H1 (cell line): ENCODE results near the gene KIR2DL1.

Source experiments
- BRCA1 ChIP-seq: IDR thresholded peaks from 2 replicates; pipeline ENCODE4 v1.6.1; 2012; ENCODE audit warnings: low read depth, low read length, improper control_type of control experiment
- CTCF ChIP-seq, 3 experiments: IDR thresholded peaks; 1 replicate in 2 of 3; 2 replicates in 1 of 3; pipeline versions ENCODE4 v1.5.1 to v1.6.1; 2011; ENCODE audit warnings: low read length in 3 of 3, mild to moderate bottlenecking in 3 of 3, inconsistent platforms in 2 of 3, low read depth in 1 of 3, moderate library complexity in 1 of 3; ENCODE audit not compliant: insufficient read depth in 1 of 3; ENCODE audit errors: control extremely low read depth in 1 of 3
- EP300 ChIP-seq, 2 experiments: IDR thresholded peaks; 1 replicate in 1 of 2; 2 replicates in 1 of 2; pipeline ENCODE4 v1.6.1; 2011 to 2012; ENCODE audit warnings: low read depth in 2 of 2, low read length in 2 of 2, mild to moderate bottlenecking in 2 of 2, borderline replicate concordance in 1 of 2, inconsistent platforms in 1 of 2, moderate library complexity in 1 of 2
- HDAC6 ChIP-seq: IDR thresholded peaks from one replicate; pipeline ENCODE4 v1.7.1; 2012; ENCODE audit warnings: low read depth, mild to moderate bottlenecking, inconsistent platforms, low read length, moderate library complexity
- RAD21 ChIP-seq, 2 experiments: IDR thresholded peaks in 1 of 2; conservative IDR thresholded peaks in 1 of 2; 2 replicates each; pipeline ENCODE4 v1.6.1; 2011; ENCODE audit warnings: low read depth in 2 of 2, low read length in 2 of 2, improper control_type of control experiment in 1 of 2, inconsistent platforms in 1 of 2, mild to moderate bottlenecking in 1 of 2, moderate library complexity in 1 of 2
- RXRA ChIP-seq: IDR thresholded peaks from 2 replicates; pipeline ENCODE4 v1.6.1; 2011; ENCODE audit warnings: low read depth, mild to moderate bottlenecking, low read length, moderate library complexity; ENCODE audit not compliant: insufficient read depth
- TAF1 ChIP-seq: IDR thresholded peaks from 2 replicates; pipeline ENCODE4 v1.6.1; 2011; ENCODE audit warnings: mild to moderate bottlenecking, low read depth, low read length

DNA sequence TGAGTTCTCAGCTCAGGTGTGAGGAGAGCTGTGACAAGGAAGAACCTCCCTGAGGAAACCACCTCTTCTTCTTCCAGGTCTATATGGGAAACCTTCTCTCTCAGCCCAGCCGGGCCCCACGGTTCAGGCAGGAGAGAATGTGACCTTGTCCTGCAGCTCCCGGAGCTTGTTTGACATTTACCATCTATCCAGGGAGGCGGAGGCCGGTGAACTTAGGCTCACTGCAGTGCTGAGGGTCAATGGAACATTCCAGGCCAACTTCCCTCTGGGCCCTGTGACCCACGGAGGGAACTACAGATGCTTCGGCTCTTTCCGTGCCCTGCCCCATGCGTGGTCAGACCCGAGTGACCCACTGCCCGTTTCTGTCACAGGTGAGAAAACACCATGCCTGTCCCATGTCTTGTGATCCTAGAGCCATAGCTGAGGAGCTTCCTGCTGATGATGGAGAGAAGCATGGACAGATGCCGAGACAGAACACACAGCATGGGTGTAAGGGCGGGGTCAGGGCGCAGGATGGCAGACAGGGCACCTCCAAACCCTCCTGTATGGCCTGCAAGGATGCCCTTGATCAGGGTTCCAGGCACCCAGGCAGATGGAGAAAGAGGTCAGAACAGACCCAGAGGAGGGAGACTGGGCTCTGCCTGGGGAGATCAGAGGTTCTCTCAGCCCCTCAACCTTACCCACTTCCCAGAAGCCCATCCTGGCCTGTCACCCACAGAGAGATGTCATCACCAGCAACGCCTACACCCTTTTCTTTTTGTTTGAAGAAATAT, 40.0 kb upstream of the KIR2DL1 start:
- TF ChIP-seq HDAC6, result no peak
- no peak for TF ChIP-seq CTCF (IDR thresholded peaks at IDR 0.05; ENCODE audit: control extremely low read depth in 1 of 3, insufficient read depth in 1 of 3, low read depth in 1 of 3, low read length in 3 of 3)
- no peak for TF ChIP-seq BRCA1
- no peak for TF ChIP-seq EP300 (IDR thresholded peaks at IDR 0.05; ENCODE audit: borderline replicate concordance in 1 of 2, low read depth in 2 of 2, low read length in 2 of 2)
- no peak for TF ChIP-seq TAF1
- no peak for TF ChIP-seq RAD21 (IDR thresholded peaks at IDR 0.05 in 1 of 2, conservative IDR thresholded peaks at IDR 0.05 in 1 of 2; ENCODE audit: low read depth in 2 of 2, low read length in 2 of 2)
- TF ChIP-seq RXRA, result no peak
